ENCODE data around the gene RXRG.
"Not testable (repeated sequence)": the region's sequence is repeated elsewhere in the genome, so short reads cannot be mapped to it uniquely, and the experiment has no call there.

The RXRG gene

GRCh38 chr1:165444897-165445370, at the start of gene RXRG:
Gene RXRG (minus strand): TSS chr1:165445126. CDS start chr1:165444893, 233 bp downstream.
- peak; percentile 25 for DNase-seq

DNA sequence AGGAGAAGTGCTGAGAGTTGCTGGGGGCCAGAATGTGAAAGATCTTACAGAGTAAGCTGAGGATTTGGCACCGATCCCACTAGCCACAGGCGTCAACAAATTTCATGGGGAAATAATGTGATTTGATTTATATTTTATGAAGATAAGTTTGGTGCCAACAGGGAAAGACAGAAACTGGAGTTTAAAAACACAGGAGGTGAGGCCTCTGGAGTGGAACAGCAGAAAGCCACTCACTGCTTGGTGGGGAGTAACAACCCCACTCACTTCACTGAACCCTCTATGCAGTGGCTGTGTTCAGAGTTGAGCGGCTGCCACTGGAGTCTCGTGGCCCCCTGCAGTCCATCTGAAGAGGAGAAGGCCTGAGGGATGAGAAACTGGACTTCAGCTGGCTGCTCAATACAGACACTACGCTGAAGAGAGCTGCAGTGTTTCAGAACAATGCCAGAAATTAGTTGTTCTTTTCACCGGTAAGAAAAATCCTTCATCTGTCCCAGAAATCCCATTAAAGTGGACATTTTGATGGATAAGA, 48.0 kb upstream of the RXRG start:
- DNase-seq, result no peak

DNA sequence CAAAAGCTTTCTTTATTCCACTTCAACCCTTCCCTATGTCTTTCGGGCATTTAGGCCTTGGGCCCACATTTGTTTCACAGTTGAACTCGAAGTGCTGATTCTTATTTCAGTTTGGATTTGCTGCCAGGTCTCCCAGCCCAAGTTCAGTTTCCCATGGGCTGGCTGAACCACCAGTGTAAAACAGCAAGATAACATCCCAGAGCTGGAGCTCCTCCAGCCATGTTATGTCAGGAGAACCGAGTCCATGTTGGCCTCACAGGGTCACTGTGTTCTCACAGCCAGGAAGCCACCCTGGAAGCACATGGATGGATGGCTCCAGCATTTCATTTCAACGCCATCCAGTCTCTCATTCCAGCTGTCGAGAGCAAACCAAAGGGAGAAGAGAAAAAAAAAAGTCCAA, 45.2 kb upstream of the RXRG start:
- DNase-seq, result no peak

DNA sequence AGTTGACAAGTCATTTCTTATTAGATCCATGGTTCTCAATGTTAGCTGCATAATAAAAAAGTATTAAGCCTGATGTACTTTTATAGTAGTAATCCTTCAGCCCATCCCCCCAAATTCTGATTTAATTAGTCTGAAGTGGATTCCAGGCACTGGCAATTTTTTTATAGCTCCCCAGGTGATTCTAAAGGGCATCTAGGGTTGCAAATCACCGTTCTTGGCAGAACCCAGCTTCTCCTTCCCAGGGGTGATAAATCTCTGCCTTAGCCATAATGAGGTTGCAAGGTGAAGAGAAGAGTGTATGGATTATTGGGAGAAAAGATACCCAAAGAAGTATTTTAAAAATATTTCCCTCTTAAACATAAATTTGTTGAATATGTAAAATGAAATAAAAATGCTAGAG, 43.0 kb upstream of the RXRG start:
- no peak for DNase-seq

DNA sequence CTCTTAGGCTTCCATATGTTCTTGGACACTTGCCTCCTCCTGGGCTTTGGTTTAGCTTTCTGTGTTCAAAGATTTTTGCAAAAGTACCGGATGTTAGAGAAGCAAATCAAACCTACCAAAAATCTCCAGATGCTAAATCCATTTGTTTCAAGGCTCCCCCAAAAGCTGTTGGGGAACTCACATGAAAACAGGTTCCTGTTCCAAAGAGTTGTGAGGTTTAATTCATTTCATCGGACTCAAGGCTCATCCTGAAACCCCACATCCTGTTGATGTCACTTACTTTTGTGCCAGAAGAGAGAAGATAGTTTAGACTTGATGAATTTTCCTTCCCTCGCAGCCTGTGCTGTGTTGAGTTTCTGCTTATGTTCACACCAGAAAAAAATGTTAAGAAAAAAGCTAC, 41.7 kb upstream of the RXRG start:
- DNase-seq, result no peak

GRCh38 chr1:165485716-165486115, 40.8 kb upstream of the RXRG start:
- DNase-seq, result no peak

- no peak for DNase-seq
Measured at GRCh38 chr1:165484532-165484931, 39.6 kb upstream of the RXRG start.

- no peak for DNase-seq
Measured at GRCh38 chr1:165483412-165483811, 38.5 kb upstream of the RXRG start.

GRCh38 chr1:165481820-165482532, 37.0 kb upstream of the RXRG start:
- DNase-seq, result no peak

GRCh38 chr1:165476776-165477175, 31.9 kb upstream of the RXRG start:
- DNase-seq, result no peak

GRCh38 chr1:165474196-165474595, 29.3 kb upstream of the RXRG start:
- DNase-seq, result no peak

GRCh38 chr1:165473081-165473480, 28.2 kb upstream of the RXRG start:
- no peak for DNase-seq

DNA sequence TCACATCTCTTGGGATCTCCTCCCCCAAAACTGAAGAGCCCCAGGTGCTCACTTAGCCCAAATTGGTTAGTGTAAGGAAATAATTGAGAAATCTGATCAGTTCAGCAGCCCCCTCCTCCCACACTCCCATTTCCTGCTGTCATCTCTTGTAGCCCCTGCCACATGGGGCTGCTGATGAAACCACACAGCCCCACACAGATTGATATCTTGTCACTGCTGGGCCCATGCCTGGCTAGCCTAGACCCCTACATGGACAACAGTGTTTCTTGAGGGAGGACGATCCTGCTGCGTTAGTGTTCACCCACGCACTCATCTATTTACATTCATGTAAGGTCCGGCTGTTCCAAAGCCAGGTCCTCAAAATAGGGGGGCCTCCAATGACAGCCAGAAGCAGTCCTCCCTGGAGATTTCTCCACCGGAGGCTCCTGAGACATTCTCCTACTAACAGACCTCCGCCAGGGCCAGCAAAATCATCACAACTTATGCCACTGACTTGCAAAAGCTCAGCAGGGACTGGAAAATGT, 23.9 kb upstream of the RXRG start:
- no peak for DNase-seq

DNA sequence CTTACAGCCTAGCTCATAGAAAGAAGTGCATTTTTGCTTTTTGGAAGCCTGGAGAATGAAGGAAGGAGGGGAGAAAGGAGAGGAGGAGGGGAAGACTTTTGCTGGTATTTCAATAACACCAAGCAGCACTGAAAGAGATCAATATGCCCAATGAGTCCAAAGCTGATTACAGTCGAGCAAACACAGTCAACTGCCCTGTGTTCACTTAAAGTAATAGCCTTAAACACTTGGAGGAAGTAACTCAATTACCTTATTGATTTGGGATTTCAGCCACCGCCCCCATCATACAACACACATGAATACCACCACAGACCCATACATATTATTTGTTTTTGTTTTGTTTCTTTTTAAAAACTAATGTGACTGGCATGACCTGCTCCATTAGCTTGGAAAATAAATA, 23.3 kb upstream of the RXRG start:
- no peak for DNase-seq

GRCh38 chr1:165467706-165468105, 22.8 kb upstream of the RXRG start:
- DNase-seq, result no peak

- no peak for DNase-seq
Measured at GRCh38 chr1:165463978-165464377, 19.1 kb upstream of the RXRG start.

DNA sequence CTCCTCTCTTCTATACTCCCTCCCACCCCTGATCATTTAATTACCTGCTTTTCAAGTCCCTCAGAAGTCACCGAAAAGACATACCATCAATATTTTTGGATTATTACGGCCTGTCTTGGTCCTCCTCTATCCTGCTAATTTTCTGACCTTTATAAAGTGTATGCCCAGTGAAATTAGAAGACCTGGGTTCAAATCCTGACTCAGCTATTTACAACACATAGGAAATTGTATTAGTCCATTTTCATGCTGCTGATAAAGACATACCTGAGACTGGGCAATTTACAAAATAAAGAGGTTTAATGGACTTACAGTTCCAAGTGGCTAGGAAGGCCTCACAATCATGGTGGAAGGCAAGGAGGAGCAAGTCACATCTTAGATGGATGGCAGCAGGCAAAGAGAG, 14.8 kb upstream of the RXRG start:
- not testable (repeated sequence) for DNase-seq

DNA sequence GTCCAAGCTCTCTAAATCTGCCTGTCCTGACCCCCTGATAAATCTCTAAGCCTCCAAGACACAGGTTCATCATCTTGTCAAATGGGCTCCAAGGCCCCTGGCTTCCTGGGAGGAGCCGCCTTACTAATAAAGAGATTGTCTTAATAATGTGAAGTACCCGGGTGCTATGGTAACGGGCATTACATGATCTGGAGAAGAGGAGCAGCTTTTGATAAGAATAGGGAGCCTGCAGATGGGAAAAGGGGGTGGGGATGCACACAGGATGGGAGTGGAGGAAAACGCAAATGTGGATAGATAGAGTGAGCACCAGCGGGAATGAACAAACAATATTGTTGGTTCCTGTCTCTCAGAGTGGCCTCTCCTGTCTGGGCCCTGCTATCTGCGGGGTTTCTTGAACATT, 11.9 kb upstream of the RXRG start:
- DNase-seq, result no peak

GRCh38 chr1:165456114-165456513, 11.2 kb upstream of the RXRG start:
- DNase-seq, result no peak

DNA sequence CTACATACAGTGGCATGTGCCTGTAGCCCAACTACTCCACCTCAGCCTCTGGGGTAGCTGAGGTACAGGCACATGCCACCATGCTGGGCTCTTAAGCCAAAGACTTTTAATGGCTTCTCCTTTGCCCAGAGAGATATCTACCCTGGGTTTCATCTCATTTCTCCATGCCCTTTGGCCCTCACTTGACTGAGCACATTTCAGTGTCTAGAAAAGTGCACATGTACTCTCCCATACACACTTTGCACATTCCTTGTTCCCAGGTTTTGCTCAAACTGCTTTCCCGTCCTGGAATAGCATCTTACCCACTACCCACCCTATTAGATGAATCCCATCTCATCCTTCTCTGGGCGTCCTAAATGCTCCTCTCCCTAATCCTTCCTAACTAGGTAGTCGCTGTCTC, 10.2 kb upstream of the RXRG start:
- DNase-seq, result no peak

DNA sequence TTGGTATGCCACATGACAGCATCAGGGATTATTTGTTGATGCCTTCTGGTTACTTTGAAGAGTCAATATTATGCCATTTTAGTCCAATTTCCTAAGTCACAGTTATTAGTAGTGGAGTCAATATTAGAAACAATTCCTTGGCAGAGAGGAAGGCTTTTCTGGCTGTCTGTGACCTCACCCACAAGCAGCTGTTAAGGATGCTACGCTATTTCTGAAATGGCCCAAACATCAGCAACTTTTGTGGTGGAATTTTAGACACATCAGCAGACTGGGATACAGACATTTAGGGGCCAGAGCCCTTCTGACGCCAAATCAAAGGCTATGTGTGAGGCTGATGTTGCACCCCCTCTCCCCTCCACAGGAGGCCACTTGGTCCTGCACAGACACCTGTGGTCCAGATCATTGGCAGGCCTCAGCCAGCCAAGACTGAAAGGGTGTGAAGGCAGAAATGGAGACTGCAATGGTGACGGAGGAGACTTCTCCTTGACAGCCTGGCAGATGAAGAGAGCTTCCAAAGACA, 9.2 kb upstream of the RXRG start:
- no peak for DNase-seq

GRCh38 chr1:165452336-165453130, 7.6 kb upstream of the RXRG start:
- DNase-seq, result no peak

DNA sequence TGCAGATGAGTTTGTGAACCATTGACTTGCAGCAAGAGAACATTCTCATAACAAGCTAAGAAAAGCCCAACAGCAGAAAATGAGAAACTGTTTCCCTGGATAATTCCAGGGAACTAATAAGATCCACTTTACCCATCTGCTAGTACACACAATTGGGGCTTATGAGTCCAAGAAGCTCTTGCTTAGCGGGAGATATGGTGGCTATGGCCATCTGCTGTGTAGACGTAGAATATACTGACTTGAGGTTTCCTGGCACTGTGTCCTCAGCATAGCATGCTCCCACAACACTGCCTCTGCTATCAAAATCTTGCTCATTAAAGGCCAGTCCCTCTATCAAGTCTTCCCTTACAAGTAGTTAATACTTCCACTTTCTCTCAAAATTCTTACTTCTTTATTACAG, 6.8 kb upstream of the RXRG start:
- no peak for DNase-seq

- DNase-seq, result no peak
Measured at GRCh38 chr1:165449131-165449530, 4.2 kb upstream of the RXRG start.
